Measurements from ENCODE around the gene GNAL.
"Not testable (repeated sequence)": the region's sequence is repeated elsewhere in the genome, so short reads cannot be mapped to it uniquely, and the experiment has no call there.

Gene GNAL

DNA sequence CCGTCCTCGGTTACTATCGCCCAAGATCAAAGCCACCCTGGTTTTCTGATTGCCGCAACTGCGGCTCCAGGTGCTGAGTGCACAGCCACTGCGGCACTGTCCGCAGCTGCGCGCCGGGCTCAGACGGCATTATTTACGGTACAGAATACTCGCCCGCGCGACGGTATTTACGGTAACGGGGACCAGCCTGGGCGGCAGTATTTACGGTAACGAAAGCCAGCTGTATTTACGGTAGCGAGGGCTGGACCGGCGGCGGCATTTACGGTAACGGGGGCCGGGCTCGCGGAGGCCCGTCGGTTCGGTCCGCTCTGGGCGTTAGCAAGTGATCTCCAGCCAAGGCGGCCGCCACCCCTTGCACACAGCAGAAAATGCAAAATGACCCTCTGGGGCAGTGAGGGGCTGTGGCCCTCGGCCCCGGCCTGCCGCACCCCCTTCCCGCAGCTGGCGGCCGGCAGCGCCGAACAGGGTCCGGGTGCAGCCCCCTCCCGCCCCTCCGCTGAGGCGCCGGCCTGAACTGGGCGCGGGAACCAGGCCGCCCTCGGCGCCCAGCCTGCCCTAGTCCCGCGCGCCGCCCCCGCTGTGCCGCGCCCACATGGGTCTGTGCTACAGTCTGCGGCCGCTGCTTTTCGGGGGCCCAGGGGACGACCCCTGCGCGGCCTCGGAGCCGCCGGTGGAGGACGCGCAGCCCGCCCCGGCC lies at the start of gene GNAL:
TSS of gene GNAL (plus strand) at position 293 of the 697 bp plus-strand sequence. CDS start at position 593, 300 bp downstream.
- DNase-seq, result no peak

DNA sequence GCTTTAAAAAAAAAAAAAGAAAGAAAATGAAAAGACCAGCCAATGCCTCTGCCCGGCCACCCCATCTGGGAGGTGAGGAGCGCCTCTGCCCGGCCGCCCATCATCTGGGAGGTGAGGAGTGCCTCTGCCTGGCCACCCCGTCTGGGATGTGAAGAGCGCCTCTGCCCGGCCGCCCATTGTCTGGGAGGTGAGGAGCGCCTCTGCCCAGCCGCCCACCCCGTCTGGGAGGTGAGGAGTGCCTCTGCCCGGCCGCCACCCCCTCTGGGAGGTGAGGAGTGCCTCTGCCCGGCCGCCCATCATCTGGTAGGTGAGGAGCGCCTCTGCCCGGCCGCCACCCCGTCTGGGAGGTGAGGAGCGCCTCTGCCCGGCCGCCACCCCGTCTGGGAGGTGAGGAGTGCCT lies 41.8 kb upstream of the GNAL start:
- not testable (repeated sequence) for DNase-seq

DNA sequence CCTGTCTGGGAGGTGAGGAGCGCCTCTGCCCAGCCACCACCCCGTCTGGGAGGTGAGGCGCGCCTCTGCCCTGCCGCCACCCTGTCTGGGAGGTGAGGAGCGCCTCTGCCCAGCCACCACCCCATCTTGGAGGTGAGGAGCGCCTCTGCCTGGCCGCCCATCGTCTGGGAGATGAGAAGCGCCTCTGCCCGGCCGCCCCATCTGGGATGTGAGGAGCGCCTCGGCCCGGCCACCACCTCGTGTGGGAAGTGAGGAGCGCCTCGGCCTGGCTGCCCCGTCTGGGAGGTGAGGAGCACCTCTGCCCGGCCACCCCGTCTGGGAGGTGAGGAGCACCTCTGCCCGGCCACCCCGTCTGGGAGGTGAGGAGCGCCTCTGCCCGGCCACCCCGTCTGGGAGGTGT lies 41.3 kb upstream of the GNAL start:
- not testable (repeated sequence) for DNase-seq

DNA sequence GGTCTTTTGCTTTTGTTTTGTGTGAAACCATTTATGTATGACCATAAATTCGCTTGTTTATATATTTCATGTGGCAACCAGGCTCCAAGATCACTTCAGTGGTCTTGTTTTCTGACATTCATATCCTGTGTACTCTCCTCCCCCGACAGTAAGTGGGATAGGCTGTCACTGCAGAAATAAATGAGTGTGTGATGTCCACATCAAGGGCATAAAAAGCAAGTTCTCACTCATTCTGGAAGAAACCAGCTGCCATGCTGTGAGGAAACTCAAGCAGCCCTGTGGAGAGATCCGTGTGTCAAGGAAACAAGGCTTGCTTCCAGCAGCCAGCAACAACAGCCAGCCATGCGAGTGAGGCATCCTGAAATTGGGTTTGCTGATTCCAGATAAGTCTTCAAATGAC lies 39.2 kb upstream of the GNAL start:
- no peak for DNase-seq

DNA sequence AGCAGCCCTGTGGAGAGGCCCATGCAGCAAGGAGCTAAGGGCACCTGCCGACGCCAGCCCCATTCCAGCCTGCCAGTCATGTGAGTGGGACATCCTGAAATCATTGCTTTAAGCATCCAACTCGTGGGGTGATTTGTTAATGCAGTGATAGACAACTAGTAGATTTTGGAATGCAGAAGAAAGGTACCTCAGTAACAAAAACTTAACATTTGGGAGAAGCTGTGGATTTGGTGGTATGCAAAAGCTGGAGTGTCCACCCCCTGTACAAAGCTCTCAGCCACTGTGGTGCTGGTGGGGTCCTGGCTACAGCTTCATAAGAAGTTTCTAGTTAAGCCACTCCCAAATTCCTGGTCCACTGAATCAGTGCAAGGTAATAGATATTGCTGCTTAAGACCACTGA lies 37.2 kb upstream of the GNAL start:
- DNase-seq, result no peak

DNA sequence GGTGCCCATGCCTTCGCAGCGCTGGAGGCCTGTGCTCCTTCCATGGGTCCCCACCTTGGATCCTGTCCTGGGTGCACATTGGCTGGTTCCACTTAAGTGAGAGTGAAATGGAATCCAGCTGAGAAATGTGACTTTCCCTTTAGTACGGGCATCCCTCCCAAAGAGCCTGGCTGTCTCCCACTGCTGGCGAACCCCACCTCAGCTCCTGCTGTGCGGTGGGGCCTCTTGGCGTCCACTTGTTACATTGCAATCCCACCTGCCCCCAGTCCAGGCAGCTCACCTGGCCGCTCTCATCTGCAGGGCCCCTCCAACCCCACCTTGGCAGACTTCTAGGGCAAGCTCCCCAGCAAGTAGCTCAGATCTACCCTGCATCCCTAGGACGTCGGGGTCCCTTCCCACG lies 35.5 kb upstream of the GNAL start:
- DNase-seq, result no peak

DNA sequence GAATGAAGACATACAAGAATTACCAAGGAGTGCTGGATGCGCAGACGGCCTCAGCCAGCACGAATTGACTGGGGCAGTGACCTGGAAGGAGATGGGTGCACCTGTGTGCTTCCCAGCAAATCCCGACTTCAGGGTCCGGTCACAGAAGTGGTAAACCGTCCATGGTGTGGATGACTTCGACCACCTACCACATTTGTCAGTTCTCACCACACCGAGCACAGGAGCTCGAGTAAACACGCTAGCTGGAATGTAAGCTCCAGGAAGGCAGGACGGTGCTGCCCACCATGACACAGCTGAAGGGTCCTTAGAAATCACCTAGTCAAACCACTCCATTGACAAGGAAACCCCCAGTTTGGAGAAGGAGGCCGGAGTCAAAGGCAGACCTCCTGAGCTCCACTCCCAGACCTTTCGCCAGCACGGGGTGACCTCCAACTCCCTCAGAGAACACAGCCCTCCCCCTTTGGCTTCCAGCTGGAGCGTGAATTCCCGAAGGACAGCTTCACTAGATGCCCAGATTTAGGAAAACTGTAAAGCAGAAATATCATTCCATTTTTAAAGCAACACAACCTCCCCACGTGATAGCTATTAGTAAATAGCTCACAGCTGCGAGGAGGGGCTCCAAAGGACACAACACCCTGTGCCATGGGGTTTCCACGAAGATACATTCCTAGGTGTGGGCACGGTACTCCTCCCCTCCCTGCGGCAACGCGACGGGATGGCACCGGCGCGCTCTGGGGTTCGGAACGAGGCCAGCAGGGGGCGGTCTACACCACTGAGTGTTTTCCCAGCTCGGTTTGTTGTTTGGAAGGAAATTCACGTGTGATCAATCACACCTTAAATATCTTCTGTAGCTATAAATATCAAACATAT lies 34.1 kb upstream of the GNAL start:
- no peak for DNase-seq

DNA sequence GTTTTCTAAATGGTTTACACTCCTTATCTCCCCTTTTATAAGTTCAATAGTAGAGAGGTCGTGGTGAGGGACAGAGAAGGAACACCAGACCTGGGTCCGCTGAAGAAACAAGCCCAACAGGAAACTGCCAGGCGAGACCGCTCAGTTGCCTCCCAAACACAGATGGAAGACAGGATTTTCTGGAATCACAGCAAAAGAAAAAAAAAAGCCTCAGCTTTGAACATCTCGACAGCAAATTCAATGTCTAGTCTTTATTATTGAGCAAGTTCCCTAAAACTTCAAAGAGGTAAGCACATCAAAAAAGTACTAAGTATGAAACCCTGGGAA lies 33.5 kb upstream of the GNAL start:
- no peak for DNase-seq

DNA sequence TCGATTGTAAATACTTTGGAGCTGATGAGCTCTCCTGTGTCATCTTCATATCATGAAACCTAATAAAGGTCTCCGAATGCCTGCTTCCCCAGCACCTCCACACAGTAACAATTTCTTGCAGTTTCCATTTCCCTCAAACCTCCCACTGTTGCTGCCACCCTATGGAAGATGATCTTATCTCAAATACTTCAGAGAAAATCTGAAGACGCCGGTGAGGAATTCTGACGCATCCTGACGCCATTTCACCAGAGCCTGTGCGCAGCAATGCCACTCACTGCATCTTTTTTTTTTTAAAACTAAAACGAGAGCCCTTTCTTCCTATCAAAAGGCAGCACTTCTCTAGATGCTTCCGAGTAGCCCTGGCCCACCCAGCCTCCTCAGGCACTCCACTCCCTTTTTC lies 31.9 kb upstream of the GNAL start:
- DNase-seq, result no peak

DNA sequence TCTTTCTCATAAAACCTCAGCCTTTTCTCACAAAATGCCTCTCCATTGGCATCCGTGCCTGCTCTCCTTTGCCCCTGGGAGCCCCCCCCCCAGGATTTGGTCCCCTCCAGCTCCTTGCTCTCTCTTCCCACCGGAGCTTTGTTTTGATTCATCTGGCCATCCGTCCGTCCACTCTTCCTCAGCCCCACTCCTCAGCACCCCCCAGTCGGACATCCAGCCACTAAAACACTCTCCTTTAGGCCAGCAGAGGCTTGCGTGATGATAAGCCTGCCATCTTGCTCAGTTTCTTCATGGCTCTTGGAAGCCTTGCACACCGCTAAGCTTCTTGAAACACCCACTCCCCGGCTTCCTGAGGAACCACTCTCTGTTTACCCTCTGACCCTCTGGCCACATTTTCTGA lies 31.5 kb upstream of the GNAL start:
- no peak for DNase-seq

DNA sequence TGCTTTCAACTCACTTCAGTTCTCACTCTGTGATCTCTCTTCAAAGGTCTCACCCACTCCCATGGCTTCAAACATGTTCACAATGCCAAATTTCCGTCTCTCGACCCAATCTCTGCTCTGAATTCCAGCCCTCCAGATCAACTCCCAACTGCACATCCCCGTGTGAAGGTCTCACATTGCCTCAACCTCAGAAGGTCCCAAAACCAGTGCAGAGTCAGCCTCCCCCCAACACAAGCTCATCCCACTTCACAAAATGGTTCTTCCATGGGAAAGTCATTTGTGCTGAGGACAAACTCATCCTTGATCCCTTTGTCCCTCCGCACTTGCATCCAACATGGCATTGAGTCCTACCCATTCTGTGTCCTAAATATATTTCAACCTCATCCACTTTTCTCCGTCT lies 31.0 kb upstream of the GNAL start:
- no peak for DNase-seq

DNA sequence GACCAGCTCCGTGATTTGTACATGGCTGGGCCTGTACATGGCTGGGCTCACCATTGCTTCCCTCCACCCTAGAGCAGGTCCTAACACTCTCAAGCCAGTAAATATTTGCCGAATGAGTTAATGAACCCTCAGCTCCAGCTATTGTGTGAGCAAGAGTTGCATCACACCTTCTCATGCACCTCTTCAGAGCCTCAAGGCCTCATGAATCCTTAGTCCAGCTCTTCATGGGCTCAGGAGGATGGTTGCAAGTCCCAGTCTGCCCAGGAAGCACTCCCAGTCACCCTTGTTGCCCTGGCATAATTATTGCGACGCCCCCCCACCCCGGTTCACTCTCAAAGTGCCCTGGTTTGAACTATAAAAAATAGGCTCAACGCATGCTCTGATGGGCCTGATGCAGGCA lies 30.1 kb upstream of the GNAL start:
- DNase-seq, result no peak

DNA sequence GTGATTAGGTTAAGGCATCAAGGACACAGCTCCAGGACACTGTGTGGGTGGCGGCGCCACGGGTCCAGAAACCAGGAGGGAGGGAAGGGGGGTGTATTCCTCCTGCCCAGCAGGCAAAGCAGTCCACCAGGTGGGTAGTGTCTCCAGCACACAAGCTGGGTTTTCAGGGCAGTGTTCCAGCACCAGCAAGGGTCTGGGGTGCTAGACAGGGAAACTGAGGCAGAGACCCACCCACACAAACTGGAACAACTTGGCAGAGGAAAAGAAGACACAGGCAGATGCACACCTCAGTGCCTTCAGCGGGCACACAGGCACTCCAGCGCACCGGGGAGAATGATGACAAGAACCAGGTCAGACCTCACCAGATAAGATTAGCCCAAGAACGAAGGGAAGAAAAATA lies 28.4 kb upstream of the GNAL start:
- no peak for DNase-seq

DNA sequence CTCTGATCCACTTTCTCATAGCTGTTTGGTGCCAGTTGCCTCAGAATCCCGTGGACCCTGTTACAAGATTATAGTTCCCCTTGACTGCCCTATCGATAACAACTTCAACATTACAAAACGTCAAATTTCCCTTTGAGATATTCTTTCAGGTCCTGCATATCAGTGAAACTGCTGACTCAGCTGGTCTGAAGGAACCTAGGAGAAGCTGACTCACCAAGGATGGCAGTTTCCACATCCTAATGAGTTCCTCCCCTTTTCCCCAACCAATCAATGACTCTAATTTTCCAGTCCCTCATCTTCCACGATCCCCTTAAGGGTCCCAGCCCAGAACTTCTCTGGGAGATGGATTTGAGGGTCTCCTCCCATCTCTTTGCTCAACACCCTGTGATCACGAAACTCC lies 27.6 kb upstream of the GNAL start:
- DNase-seq, result no peak

DNA sequence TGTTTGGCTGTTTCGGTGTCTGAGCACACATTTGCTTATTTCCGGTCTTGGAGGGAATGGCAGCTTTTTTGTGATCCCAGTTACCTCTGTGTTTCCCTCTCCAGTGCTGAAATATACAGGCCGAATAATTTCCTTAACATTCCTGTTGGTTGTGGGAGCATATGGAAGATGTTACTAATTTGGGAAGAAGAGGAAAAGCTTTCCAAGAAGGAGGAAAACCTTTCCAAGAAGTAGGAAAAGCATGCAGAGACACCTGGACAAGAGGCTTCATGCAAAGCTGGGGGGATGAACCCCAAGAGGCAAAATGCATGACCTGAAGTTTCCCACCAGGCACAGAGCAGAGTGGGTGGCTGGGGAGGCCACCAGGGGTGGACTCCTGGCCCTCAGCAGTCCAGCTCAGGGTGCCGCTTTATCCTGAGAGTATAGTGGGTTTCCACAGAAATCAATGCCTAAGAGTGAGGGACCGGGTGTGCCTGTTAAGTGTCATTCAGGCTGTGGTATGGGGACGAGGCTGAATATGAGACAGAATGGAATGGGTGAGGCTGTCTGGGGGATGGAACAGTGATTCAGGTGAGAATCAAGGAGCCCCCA lies 25.5 kb upstream of the GNAL start:
- no peak for DNase-seq

DNA sequence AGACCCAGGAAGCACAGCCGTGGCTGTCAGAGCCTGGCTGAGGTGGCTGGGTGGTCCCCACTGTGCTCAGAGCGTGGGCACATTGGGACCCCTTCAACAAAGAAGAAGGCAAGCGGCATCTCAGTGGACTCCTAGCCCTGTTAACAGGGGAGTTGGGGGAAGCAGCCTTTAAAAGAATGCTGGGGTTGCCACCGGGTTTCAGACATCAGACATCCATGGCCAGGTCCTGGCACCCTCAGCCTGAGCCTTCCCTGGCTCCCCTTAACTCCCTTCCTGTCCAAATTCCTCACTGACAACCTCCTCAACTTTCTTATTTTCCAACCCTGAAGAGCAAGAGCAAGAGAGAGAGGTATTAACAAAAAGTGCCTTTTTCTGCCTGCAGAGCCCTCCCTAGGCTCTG lies 24.8 kb upstream of the GNAL start:
- DNase-seq, result no peak

DNA sequence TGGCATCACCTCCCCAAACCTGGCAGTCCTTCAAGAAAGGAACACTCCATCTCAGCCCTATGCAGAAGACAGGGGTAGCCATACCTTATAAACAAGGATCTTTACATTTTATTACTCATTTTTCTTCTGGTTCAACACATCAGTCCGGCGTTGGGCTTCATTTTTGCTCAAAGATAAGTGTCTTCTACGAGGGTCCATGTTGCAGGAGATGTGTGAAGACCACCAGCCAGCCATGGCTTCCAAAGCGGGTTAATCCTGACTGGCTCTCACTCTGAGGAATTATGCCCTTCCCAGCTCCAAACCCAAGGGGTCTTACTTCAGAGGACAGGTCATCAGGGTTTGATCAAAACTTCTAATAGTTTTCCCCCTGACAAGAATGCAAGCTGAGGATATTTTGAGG lies 23.9 kb upstream of the GNAL start:
- no peak for DNase-seq

DNA sequence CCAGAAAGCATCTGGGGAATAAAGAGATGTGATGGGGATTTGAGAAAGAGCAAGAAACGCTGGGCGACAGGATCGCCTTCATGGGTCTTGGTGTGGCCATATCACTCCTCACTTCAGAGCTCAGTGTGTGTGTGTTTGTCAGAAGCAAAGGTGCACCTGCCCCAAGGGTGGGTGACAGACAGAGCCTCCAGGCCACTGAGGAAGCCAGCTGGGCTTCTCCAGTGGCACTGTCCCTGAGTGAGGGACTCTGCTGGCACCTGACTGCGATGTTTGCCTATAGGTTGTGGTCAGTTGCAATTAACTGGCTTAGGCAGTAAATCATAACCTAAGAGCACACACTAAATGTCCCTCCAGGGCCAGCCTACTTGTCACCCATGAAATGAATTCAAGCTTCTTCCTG lies 23.5 kb upstream of the GNAL start:
- DNase-seq, result no peak

DNA sequence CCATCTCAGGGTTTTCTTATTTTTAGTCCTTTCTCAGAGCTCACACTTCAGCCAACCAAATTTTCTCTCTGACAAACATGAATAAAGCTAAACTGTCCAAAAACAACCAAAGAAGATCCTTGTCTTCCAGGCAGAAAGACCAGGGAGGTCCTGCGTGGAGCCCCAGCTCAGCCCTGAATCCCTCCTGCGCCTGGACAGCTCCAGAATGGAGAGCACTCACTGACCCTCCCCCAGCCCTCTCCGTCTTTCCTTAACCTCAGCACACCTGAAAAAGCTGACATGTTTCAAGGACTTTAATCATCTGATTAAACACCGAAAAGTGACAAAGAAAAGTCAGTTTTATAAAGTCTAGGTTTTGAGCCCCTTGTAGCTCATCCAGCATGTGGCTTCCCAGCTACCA lies 22.9 kb upstream of the GNAL start:
- no peak for DNase-seq

DNA sequence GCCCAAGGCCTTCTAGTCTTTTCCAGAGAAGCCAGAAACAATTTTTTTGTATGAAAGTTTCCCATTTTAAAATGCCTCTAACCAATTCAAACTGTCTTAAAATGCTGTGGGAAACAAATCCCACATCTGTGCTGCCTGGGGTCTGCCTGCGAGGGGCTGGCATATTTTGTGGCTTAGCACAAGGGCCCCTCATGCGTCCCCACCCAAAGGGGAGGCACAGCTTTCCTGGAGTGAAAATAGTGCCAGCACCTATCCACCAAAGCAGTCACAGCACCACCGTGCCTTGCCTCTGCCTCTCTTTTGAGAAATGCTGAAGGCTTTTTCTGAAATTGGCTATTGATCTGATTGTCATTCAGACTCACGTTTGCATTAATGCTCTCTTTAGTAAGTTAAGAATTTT lies 22.2 kb upstream of the GNAL start:
- DNase-seq, result no peak

DNA sequence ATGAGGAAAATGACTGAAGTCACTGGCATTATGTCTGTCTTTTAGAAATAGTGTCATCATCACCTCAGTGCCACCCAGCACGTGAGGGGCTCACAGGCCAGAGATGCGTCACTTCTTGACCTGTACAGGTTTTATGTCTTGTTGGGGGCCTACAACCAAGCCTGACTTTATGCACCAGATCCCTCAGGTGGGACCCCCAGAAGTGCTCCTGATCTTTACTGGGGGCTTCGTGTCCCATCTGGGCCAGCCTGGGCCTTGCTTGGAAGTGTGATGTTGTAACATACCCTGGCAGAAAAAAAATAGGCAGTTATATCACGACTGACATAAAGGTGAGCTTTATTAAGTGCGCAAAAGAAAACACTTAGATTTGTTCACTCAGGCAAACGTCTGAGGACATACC lies 21.5 kb upstream of the GNAL start:
- DNase-seq, result no peak

DNA sequence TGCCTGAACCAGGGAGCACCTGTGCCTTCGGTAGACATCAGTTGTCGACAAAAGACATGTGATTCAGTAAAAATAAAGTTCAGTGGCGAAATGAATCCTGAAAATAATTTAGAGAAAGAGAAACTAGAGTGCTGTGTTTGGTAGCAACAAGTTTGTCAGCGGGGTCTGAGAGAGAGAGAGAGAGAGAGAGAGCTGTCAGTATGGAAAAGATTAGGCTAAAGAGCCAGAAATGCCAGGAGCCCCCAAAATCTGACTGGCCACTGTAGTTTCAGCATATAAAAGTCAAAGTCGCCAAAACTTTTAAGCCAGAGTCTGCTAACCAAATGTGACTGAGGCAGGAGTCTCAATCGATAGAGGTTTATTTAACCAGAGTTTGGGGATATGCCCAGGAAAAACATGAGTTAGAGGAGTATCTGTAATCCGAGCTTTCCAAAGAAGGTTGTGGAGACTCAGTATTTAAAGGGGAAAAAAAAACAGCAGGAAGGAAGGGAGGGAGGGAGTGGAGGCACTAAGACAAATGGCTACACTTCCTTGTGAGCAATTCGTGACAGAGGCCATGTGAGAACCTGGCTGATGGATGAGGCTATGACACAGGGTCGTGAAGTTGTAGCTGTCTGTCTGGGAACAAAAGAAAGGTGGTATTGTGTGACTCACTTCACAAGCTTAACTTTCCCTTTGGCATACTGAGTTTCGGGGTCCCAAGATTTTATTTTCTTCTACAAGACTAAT lies 20.5 kb upstream of the GNAL start:
- no peak for DNase-seq

DNA sequence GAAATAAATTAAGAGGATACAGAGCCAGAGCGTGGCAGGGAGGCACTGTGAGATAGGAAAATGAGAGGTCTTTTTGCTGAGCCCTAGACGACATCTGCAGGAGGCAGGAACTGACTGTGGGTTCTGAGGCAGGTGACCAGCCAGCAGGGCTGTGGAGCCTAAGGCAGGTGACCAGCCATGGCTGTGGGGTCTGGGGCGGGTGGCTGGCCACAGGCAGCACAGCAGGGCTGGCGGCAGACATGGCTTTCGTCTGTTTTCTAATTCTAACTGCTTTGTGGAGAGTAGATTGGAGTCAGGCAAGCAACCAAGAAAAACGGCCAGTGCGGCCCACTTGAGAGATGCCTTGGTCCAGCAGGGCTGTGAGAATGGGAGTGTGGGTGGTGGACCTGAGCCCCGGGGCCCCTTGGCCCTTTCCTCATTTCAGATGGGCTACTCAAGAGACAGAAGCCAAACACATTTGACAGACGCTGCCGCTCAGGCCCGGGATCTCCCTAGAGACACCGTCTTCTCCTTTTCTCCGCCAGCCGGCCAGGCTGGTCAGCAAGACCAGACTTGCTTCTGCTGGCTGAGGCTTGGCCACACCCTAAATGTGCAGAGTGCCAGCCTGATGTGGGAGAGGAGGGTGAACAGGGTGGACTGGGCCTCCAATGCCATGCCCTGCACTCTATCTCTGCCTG lies 19.7 kb upstream of the GNAL start:
- no peak for DNase-seq
